GM12864 (cell line): ENCODE data around the gene SBNO1.

Experiments used
- DNase-seq: peaks from one replicate; pipeline ENCODE4 v3.0.0-alpha.2; 2011; ENCODE audit warnings: low read depth
- H3K4me3 ChIP-seq: 2 replicates; pipeline ENCODE4 v1.5.1; 2011; ENCODE audit warnings: mild to moderate bottlenecking, low read depth, low read length, control low read depth
- CTCF ChIP-seq: IDR thresholded peaks from 2 replicates; pipeline ENCODE4 v1.5.1; 2011; ENCODE audit warnings: low read depth, mild to moderate bottlenecking, moderate library complexity, low read length, control low read depth, inconsistent platforms; ENCODE audit errors: missing control alignments

The SBNO1 gene

GRCh38 chr12:123356159-123356670 is 8.4 kb downstream of the SBNO1 start:
- no peak for TF ChIP-seq CTCF
- no peak overlapping the region for H3K4me3 ChIP-seq
- DNase-seq, result no peak

DNA sequence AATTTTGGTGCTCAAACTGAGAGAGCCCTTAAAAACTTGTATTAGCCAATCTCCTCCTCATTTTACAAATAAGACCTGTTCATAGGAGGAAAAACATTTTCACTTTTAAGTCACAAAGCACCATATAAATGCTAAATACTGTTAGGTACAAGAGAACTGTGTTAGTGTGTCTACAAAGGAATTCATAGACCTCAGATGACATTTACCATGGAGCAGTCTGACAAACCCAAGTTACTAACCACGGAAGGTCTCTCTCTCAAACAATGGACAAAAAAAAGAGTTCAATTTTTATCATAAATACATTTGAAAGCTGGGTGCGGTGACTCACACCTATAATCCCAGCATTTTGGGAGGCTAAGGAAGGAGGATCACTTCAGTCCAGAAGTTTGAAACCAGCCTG is 10.0 kb downstream of the SBNO1 start:
- no peak overlapping the region for H3K4me3 ChIP-seq
- TF ChIP-seq CTCF, result no peak
- DNase-seq, result no peak

- no peak for TF ChIP-seq CTCF
- DNase-seq, result no peak
- no peak overlapping the region for H3K4me3 ChIP-seq
Measured at GRCh38 chr12:123351349-123351748, 13.3 kb downstream of the SBNO1 start.

DNA sequence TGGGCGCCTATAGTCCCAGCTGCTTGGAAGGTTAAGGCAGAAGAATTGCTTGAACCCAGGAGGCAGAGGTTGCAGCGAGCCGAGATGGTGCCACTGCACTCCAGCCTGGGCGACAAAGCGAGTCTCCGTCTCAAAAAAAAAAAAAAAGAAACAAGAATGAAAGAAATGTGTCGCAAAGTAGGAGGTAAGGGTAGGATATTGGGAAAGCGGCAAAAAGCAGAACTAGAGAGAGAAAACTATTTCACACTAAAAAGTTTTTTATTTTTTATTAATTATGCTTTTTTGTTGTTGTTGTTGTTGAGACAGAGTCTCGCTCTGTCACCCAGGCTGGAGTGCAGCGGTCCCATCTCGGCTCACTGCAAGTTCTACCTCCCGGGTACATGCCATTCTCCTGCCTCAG is 17.7 kb downstream of the SBNO1 start:
- no peak overlapping the region for H3K4me3 ChIP-seq
- DNase-seq, result no peak
- TF ChIP-seq CTCF, result no peak

DNA sequence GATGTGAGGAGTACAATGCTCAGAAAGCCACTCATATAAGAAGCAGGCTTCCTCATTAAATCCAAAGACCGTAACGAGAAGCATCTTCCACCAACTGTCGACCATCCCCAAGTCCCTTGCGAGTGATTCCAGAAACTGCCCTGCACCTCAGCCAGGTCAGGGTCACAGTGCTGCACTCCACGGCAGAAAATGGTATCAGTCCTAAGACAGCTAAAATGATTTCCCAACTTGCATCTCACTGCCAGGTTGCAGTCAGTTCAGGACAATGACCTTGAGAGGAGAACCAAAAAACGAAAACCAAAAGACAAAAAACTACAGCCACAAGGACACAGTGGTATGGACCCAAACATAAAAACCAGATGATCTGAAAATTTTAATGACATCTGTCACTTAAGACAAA is 20.6 kb downstream of the SBNO1 start:
- TF ChIP-seq CTCF, result no peak
- no peak overlapping the region for H3K4me3 ChIP-seq
- no peak for DNase-seq

DNA sequence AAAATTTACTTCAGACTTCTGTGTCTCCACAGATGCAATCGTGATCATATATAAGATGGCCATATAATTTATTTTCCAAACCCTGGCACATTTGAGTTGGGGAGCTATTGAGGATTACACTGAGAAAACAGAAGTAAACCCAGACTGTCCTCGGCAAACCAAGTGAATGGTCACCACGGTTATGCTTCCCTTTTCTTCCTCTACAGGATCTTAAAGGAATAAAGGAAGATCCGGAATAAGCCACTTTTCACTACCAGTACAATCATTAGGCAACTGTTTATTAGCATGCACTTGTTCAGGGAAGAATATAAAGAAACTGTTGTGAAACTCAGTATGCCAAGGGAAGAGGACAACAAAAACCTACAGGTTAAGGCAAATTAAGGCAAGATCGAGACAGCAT is 27.6 kb downstream of the SBNO1 start:
- no peak for TF ChIP-seq CTCF
- H3K4me3 ChIP-seq, result no peak overlapping the region
- no peak for DNase-seq

GRCh38 chr12:123336530-123336929 is 28.1 kb downstream of the SBNO1 start:
- no peak for TF ChIP-seq CTCF
- no peak for DNase-seq
- H3K4me3 ChIP-seq, result no peak overlapping the region
